Measurements from ENCODE around the gene TIGD6. TPM values are rescaled to one million over a fixed set of nuclear protein-coding genes. Genes with fewer than 3 reads are reported as not detected.
A peak's percentile ranks its signal among the peaks of the same experiment; 100 is the strongest.

Gene TIGD6
- total and polyA plus RNA-seq, 4 donors, result 1.3 to 2.9 (median 2.1) TPM

DNA sequence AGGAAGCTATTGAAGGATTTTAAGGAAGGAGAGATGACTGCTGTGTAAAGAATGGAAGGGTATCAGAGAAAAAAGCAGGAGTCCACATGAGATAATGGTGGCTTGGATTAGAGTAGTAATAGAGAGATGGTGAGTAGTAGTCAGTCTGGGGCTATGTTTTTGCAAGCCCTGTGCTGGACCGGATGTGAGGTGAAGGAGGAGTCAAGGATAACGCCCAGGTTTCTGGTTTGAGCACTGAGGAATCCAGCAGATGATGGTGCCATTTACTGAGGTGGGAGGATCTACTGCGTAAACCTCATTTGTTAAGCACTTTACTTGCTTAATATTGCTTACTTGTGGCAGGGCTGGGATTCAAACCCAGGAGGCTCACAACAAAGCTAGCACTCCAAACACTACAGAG, 1.1 kb downstream of the TIGD6 start:
- H3K4me1 ChIP-seq (ENCODE audit: control insufficient read depth in 4 of 4, insufficient read depth in 4 of 4, low read length in 3 of 4), result peaks cover 0 to 27% (median 20%) of the 10 kb centered on the region in 4 donors
- H3K27me3 ChIP-seq (ENCODE audit: control insufficient read depth in 4 of 4, insufficient read depth in 4 of 4, low read length in 3 of 4), result no peaks in the 10 kb centered on the region
- H3K36me3 ChIP-seq (ENCODE audit: control insufficient read depth in 4 of 4, insufficient read depth in 3 of 4, low read depth in 1 of 4, low read length in 3 of 4), result peaks cover 1 to 16% (median 13%) of the 10 kb centered on the region in 4 donors
- H3K27ac ChIP-seq (ENCODE audit: low read depth in 1 of 2, low read length in 2 of 2), result peak overlapping the region in 1 of 2 donors; percentile 77
- peak overlapping the region in 2 of 3 donors; percentile 63 to 90 for H3K4me3 ChIP-seq (ENCODE audit: low read depth in 1 of 3, low read length in 3 of 3)
- 89% methylated on average over 3 of the region's 3 CpGs for WGBS
- TF ChIP-seq, protein P1, sequence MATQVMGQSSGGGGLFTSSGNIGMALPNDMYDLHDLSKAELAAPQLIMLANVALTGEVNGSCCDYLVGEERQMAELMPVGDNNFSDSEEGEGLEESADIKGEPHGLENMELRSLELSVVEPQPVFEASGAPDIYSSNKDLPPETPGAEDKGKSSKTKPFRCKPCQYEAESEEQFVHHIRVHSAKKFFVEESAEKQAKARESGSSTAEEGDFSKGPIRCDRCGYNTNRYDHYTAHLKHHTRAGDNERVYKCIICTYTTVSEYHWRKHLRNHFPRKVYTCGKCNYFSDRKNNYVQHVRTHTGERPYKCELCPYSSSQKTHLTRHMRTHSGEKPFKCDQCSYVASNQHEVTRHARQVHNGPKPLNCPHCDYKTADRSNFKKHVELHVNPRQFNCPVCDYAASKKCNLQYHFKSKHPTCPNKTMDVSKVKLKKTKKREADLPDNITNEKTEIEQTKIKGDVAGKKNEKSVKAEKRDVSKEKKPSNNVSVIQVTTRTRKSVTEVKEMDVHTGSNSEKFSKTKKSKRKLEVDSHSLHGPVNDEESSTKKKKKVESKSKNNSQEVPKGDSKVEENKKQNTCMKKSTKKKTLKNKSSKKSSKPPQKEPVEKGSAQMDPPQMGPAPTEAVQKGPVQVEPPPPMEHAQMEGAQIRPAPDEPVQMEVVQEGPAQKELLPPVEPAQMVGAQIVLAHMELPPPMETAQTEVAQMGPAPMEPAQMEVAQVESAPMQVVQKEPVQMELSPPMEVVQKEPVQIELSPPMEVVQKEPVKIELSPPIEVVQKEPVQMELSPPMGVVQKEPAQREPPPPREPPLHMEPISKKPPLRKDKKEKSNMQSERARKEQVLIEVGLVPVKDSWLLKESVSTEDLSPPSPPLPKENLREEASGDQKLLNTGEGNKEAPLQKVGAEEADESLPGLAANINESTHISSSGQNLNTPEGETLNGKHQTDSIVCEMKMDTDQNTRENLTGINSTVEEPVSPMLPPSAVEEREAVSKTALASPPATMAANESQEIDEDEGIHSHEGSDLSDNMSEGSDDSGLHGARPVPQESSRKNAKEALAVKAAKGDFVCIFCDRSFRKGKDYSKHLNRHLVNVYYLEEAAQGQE (IDR thresholded peaks at IDR 0.05), result no peak
- no peak for TF ChIP-seq HNF4A (conservative IDR thresholded peaks at IDR 0.05)
- TF ChIP-seq SP1 (IDR thresholded peaks at IDR 0.05), result no peak
- TF ChIP-seq, protein P2, sequence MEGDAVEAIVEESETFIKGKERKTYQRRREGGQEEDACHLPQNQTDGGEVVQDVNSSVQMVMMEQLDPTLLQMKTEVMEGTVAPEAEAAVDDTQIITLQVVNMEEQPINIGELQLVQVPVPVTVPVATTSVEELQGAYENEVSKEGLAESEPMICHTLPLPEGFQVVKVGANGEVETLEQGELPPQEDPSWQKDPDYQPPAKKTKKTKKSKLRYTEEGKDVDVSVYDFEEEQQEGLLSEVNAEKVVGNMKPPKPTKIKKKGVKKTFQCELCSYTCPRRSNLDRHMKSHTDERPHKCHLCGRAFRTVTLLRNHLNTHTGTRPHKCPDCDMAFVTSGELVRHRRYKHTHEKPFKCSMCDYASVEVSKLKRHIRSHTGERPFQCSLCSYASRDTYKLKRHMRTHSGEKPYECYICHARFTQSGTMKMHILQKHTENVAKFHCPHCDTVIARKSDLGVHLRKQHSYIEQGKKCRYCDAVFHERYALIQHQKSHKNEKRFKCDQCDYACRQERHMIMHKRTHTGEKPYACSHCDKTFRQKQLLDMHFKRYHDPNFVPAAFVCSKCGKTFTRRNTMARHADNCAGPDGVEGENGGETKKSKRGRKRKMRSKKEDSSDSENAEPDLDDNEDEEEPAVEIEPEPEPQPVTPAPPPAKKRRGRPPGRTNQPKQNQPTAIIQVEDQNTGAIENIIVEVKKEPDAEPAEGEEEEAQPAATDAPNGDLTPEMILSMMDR (IDR thresholded peaks at IDR 0.05; ENCODE audit: low read depth, low read length, missing input control), result no peak
- TF ChIP-seq TAF1 (conservative IDR thresholded peaks at IDR 0.05), result no peak
- no peak for TF ChIP-seq FOXA2 (IDR thresholded peaks at IDR 0.05)
- TF ChIP-seq, protein P3, sequence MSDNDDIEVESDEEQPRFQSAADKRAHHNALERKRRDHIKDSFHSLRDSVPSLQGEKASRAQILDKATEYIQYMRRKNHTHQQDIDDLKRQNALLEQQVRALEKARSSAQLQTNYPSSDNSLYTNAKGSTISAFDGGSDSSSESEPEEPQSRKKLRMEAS (IDR thresholded peaks at IDR 0.05), result no peak
- TF ChIP-seq HNF4G (IDR thresholded peaks at IDR 0.05), result no peak
- TF ChIP-seq, protein P4, sequence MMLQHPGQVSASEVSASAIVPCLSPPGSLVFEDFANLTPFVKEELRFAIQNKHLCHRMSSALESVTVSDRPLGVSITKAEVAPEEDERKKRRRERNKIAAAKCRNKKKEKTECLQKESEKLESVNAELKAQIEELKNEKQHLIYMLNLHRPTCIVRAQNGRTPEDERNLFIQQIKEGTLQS (IDR thresholded peaks at IDR 0.05), result no peak
- no peak for TF ChIP-seq GABPA (IDR thresholded peaks at IDR 0.05 in 1 of 2, conservative IDR thresholded peaks at IDR 0.05 in 1 of 2)
- TF ChIP-seq NR2F2 (IDR thresholded peaks at IDR 0.05), result no peak
- TF ChIP-seq, protein P5, sequence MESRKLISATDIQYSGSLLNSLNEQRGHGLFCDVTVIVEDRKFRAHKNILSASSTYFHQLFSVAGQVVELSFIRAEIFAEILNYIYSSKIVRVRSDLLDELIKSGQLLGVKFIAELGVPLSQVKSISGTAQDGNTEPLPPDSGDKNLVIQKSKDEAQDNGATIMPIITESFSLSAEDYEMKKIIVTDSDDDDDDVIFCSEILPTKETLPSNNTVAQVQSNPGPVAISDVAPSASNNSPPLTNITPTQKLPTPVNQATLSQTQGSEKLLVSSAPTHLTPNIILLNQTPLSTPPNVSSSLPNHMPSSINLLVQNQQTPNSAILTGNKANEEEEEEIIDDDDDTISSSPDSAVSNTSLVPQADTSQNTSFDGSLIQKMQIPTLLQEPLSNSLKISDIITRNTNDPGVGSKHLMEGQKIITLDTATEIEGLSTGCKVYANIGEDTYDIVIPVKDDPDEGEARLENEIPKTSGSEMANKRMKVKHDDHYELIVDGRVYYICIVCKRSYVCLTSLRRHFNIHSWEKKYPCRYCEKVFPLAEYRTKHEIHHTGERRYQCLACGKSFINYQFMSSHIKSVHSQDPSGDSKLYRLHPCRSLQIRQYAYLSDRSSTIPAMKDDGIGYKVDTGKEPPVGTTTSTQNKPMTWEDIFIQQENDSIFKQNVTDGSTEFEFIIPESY (IDR thresholded peaks at IDR 0.05), result no peak
- no peak for TF ChIP-seq FOXA1 (IDR thresholded peaks at IDR 0.05)
- no peak for TF ChIP-seq EGR1 (IDR thresholded peaks at IDR 0.05; ENCODE audit: low read depth in 2 of 2)
- TF ChIP-seq JUND (IDR thresholded peaks at IDR 0.05), result no peak
- no peaks in the 10 kb centered on the region for H3K9me3 ChIP-seq (ENCODE audit: control insufficient read depth in 4 of 4, low read length in 3 of 4)
- H3K9ac ChIP-seq (ENCODE audit: low read depth in 1 of 2, low read length in 2 of 2), result peak overlapping the region in 1 of 2 donors; percentile 87
- no peak for DNase-seq (ENCODE audit: low spot score)

DNA sequence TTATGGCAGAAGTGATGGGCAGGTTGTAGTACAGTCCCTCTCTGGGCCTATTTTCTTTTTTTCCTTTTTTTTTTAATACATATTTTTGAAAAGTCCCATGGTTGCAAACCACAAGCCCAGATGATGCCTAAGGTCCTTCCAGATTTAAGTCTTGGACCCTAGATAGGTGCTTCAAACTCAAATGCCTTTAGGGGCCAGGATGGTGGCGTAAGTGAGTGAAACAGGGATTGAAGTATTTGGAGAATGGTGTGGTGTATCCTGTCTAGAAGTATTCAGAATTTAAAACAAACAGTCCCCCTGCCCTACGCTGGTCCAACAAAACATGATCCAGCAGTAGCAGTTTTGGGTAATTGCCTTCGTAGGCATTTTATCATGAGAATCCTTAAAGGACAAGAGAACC, 2.2 kb downstream of the TIGD6 start:
- H3K4me3 ChIP-seq (ENCODE audit: low read depth in 1 of 3, low read length in 3 of 3), result no peak overlapping the region
- peaks cover 0 to 27% (median 20%) of the 10 kb centered on the region in 4 donors for H3K4me1 ChIP-seq (ENCODE audit: control insufficient read depth in 4 of 4, insufficient read depth in 4 of 4, low read length in 3 of 4)
- H3K9me3 ChIP-seq (ENCODE audit: control insufficient read depth in 4 of 4, low read length in 3 of 4), result no peaks in the 10 kb centered on the region
- no peak overlapping the region for H3K9ac ChIP-seq (ENCODE audit: low read depth in 1 of 2, low read length in 2 of 2)
- H3K27ac ChIP-seq (ENCODE audit: low read depth in 1 of 2, low read length in 2 of 2), result no peak overlapping the region
- H3K36me3 ChIP-seq (ENCODE audit: control insufficient read depth in 4 of 4, insufficient read depth in 3 of 4, low read depth in 1 of 4, low read length in 3 of 4), result peaks cover 0 to 16% (median 13%) of the 10 kb centered on the region in 4 donors
- no peak for DNase-seq (ENCODE audit: low spot score)
- WGBS, result 95% methylated on average over 3 of the region's 3 CpGs
- no peaks in the 10 kb centered on the region for H3K27me3 ChIP-seq (ENCODE audit: control insufficient read depth in 4 of 4, insufficient read depth in 4 of 4, low read length in 3 of 4)
- TF ChIP-seq, protein P2 (IDR thresholded peaks at IDR 0.05; ENCODE audit: low read depth, low read length, missing input control), result no peak
- TF ChIP-seq, protein P3 (IDR thresholded peaks at IDR 0.05), result no peak
- TF ChIP-seq YY1 (IDR thresholded peaks at IDR 0.05), result no peak
- TF ChIP-seq TAF1 (conservative IDR thresholded peaks at IDR 0.05), result no peak
- TF ChIP-seq, protein P1 (IDR thresholded peaks at IDR 0.05), result no peak
- TF ChIP-seq JUND (IDR thresholded peaks at IDR 0.05), result no peak
- no peak for TF ChIP-seq GABPA (IDR thresholded peaks at IDR 0.05 in 1 of 2, conservative IDR thresholded peaks at IDR 0.05 in 1 of 2)
- TF ChIP-seq RAD21 (IDR thresholded peaks at IDR 0.05), result no peak
- TF ChIP-seq RXRA (IDR thresholded peaks at IDR 0.05), result no peak
- no peak for TF ChIP-seq HNF4G (IDR thresholded peaks at IDR 0.05)
